Stromal cell of bone marrow (primary cell): ENCODE data around the gene ZDHHC24.

Experiments used
- DNase-seq: peaks from one replicate; pipeline ENCODE4 v3.0.0-alpha.2; 2012; ENCODE audit warnings: low read depth

The ZDHHC24 gene

DNA sequence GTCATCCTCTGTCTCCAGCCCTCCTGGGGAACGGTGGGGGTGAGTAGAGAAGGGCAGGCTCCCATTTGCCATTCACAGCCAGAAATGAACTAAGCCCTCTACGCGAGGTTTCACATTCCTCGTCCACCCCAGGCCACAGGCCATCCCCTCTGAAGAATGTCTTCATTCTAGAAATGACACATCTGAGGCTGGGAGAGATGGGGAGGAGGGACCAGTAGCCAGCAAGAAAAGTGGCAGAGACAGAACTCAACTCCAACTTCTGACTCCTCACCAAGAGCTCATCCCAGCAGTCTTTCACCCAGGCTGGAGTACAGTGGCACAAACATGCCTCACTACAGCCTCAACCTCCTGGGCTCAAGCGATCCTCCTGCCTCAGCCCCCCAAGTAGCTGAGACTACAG lies 19.1 kb upstream of the ZDHHC24 start:
- DNase-seq: no peak

GRCh38 chr11:66564538-66564937 lies 18.7 kb upstream of the ZDHHC24 start:
- DNase-seq: no peak

GRCh38 chr11:66563832-66564231 lies 18.0 kb upstream of the ZDHHC24 start:
- DNase-seq: no peak

- no peak for DNase-seq
Measured at GRCh38 chr11:66562907-66563583, 17.2 kb upstream of the ZDHHC24 start.

DNA sequence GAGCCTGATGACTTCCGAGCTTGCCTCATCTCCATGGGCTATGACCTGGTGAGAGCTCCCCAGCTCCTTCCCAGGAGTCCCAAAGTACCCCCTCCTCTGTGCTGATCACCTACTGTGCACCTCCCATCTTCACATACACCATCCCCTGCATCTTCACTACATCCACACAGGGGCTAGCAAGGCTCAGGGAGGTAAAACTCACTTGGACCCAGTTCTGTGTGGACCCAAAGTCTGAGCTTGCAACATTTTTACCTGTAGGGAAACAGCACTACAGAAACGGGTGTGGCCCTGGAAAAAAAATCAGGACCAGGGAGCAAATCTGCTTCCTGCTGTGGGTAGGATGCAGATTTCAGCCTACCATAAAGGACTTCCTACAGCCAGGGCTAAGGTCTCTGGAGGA lies 16.4 kb upstream of the ZDHHC24 start:
- DNase-seq: no peak

- no peak for DNase-seq
Measured at GRCh38 chr11:66561975-66562248, 16.1 kb upstream of the ZDHHC24 start.

DNA sequence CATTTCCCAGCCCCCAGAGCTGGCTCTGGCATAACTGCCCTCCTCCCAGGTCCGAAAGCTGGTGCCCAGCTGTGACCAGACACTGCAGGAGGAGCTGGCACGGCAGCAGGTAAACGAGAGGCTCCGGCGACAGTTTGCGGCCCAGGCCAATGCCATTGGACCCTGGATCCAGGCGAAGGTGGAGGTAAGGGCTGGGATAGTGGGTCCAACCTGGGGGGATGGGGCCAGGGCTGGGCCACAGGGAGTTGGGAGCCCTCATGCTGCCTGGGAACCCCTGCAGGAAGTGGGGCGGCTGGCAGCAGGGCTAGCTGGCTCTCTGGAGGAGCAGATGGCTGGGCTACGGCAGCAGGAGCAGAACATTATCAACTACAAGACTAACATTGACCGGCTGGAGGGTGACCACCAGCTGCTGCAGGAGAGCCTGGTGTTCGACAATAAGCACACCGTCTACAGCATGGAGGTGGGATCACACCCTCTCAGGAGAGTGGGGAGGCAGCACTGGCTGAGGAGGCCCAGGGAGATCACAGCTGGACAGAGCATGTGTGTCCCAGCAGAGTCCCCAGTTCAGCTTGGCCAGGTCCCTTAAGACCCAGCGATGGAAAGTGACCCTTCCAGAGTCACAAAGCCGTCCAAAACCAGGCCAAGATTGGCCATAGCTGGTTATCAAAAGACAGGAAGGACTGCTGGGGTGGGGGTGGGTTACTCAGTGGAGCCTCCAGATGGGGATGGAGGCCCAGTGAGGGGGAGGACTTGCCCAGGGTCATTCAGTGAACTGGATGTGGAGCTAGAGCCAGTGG lies 15.5 kb upstream of the ZDHHC24 start:
- DNase-seq: no peak

DNA sequence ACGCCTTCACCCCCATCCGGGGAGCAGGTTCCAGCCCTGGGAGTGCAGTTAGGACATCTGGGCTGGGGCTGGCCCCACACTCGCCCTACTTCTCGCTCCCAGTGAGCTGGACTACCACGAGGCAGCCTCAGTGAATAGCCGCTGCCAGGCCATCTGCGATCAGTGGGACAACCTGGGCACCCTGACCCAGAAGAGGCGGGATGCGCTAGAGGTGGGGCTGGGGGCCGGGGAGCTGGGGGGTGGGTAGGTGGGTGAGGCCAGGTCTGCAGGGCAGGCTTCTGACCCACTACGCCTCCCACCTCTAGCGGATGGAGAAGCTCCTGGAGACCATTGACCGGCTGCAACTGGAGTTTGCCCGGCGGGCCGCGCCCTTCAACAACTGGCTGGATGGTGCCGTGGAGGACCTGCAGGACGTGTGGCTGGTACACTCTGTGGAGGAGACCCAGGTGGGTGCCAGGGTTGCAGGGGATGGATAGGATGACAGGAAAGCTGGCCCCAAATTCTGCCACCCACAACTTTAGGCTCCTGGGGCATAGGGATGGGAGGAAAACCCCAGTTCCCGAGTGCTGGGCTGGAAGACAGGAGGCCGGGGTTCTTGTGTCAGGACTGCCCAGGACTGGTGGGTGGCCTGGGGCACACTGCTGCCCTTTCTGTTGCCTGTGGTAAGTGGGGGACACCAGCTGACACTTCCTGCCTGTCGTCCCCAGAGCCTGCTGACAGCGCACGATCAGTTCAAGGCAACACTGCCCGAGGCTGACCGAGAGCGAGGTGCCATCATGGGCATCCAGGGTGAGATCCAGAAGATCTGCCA lies 14.2 kb upstream of the ZDHHC24 start:
- DNase-seq: no peak

DNA sequence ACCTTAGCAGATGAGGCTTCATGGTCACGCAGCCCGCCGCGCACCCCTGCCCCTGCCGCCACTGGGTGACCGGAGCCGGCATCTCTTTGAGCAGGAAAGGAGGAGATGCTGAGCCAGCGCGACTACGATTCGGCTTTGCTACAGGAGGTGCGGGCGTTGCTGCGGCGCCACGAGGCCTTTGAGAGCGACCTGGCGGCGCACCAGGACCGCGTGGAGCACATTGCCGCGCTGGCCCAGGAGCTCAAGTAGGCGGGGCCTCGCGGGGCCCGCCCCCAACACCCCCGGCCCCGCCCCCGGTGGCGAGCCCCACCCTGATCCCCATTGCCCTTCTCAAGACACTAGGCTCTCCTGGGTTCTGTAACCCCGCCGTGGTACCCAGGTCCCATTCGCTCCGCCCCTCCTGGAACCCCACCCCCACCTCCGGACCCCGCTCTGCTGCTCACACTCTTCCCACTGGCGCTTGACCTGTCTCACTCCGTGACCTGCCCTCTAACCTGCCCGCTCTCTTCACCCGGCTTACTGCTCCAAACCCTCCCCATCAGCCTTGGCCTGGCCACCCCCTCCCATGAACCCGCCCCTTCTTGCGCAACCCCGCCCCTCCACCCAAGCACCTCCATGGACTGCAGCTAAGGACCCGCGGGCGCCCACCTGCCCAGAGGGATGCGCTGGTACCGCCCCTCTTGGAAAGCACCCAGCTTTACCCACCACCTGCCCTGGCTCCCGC lies 13.5 kb upstream of the ZDHHC24 start:
- no peak for DNase-seq

GRCh38 chr11:66557733-66558326 lies 12.0 kb upstream of the ZDHHC24 start:
- DNase-seq: no peak

DNA sequence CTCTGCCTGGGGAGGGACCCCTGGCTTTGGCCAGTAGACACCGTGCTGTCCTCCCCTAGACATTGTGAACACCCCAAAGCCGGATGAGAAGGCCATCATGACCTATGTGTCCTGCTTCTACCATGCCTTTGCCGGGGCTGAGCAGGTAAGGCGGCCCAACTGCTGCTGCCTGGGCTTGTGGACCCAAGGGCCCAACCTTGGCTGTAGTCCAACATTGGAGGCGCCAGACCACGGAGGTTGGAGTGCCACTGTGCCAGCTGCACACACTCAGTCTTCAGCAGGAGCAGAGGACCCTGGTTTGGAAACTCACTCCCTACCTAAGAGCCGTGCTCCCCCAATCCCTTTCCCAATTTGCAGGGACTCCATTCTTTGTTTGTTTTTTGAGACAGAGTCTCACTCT lies 10.2 kb upstream of the ZDHHC24 start:
- no peak for DNase-seq

DNA sequence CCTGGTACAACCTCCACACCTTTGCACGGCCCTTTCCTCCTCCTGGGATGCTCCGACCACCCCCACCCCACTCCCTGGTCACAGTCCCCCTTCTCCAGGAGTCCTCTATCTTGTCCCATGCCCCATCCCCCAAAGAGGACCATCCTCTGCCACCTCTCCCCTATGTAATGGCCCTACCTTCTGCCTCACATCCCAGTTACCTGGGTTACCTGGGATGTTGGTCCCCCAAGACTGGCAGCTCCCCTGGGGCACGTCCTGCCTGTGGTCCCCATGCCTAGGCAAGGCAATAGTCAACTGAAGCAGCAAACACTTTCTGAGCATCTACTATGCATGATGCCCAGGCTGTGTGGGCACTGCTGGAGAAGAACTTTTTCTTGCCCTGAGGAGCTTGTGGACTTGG lies 9.6 kb upstream of the ZDHHC24 start:
- no peak for DNase-seq

DNA sequence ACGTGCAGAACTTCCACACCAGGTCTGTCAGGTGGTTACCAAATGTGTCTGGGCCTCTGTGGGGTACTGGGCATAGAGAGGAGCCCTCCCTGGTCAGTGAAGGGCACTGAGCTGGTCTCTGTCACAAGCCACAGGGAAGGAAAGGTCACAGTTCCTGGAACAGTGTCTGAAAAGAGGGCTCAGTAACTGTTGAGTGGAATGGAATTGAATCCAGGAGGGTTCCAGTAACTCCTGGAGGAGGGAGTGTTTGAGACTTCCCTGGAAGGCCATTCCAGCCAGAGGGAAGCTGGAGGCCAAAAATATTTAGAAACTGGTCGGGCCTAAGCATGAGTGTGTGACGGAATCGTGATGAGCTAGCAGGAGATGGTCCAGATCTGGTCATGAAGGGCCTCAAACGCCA lies 8.8 kb upstream of the ZDHHC24 start:
- DNase-seq: no peak

GRCh38 chr11:66550887-66551286 lies 5.0 kb upstream of the ZDHHC24 start:
- no peak for DNase-seq

DNA sequence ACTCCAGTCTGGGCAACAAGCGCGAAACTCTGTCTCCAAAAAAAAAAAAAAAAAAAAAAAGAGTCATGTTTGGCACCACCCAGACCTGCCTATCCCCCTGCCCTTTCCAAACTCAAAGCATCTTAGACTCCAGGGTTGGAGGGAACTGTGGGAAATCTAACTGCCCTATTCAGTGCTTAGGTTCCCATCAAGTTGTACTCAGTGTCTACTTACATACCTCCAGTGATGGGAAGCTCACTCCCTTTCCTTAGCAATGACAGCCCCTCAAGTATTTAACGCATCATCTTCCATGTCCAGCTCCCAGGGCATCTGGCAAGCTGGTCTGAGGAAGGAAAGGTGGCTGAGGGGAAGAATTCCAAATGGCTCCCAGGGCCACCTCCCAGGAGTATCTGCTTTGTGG lies 3.8 kb upstream of the ZDHHC24 start:
- no peak for DNase-seq

GRCh38 chr11:66548774-66549630 lies 3.2 kb upstream of the ZDHHC24 start:
- no peak for DNase-seq

- no peak for DNase-seq
Measured at GRCh38 chr11:66548041-66548440, 2.2 kb upstream of the ZDHHC24 start.

DNA sequence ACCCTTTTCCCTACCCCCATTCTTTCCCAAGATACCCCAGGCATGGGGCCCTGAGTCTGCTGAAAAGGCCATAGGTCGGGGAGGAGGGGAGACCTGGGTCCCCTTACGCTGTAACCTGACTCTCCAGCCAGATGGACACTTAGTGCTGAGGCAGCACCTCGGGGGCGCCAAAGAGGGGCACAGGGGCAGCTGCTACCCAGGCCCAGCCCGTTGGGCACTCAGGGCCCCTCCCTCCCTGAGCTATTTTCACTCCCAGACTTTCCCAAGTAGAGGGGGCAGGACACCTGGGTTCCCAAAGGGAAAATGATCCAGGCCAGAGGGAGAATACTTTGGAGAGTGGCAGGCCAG lies 1.8 kb upstream of the ZDHHC24 start:
- DNase-seq: no peak

GRCh38 chr11:66546966-66547661 lies 1.3 kb upstream of the ZDHHC24 start:
- no peak for DNase-seq

GRCh38 chr11:66546368-66546965 lies 619 bp upstream of the ZDHHC24 start, which contains the start of gene ACTN3:
Gene ACTN3, plus strand, starts transcription at chr11:66546903. Its CDS starts 35 bp downstream, at chr11:66546938.
- DNase-seq: no peak
